Measurements from ENCODE around the gene EML6.

Gene EML6

GRCh38 chr2:54936766-54937165 lies 213.3 kb downstream of the EML6 start:
- in situ Hi-C loops (cut with MboI; ENCODE audit: low sequenced_read_pairs), result no loop called here

DNA sequence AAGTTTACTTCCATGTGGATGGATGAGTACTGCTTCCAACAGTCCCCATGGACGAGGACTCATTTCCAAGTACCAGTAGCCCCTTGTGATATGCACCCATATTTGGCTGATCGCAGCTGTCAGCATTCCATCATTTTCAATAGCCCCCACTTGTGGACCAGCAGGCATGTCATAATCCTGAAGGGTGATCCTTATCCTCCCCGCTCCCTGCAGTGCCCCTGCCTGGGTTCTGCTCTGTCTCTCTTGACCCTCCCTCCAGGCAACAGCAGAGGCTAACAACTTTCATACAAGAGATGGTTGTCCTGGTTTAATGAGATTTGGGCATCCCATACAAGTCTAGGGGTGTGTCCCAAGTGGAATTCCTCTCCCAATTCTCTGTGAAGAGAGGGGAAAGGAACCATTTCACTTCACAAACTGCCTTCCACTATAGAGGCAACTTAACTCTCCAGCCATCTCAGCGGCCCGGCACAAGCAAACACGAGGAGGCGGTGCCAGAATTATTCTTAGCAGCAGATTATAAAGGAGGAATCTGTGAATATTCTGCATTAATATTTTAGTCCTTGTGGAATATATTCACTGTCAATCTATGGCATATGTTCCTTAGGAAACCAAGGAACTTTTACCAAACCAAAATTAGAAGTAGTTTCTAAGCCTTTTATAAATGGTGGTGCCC lies 216.1 kb downstream of the EML6 start:
- in situ Hi-C loops (cut with MboI; ENCODE audit: low sequenced_read_pairs), result no loop called here

GRCh38 chr2:54940723-54941122 lies 217.3 kb downstream of the EML6 start:
- in situ Hi-C loops (cut with MboI; ENCODE audit: low sequenced_read_pairs), result no loop called here

GRCh38 chr2:54941248-54941984 lies 218.0 kb downstream of the EML6 start:
- in situ Hi-C loops (cut with MboI; ENCODE audit: low sequenced_read_pairs), result no loop called here

DNA sequence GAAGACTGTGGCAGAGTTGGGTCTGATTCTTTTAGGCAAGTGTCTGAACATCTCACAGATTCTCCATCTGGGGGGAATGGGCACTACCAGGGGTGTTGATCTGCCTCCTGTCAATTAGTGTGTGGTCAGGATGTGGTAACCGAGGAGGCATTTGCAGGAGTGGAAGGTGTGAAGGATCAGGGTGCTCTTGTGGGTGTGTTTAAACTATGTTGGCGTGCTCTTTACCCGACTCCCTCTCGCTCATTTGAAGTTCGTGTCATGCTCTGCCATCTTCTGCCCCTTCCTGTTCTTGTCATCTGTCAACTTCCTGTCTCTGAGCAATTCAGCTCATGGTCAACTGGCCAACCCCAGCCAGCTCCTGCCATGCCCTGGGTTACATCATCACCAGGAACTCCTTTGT lies 218.9 kb downstream of the EML6 start:
- in situ Hi-C loops (cut with MboI; ENCODE audit: low sequenced_read_pairs), result no loop called here

DNA sequence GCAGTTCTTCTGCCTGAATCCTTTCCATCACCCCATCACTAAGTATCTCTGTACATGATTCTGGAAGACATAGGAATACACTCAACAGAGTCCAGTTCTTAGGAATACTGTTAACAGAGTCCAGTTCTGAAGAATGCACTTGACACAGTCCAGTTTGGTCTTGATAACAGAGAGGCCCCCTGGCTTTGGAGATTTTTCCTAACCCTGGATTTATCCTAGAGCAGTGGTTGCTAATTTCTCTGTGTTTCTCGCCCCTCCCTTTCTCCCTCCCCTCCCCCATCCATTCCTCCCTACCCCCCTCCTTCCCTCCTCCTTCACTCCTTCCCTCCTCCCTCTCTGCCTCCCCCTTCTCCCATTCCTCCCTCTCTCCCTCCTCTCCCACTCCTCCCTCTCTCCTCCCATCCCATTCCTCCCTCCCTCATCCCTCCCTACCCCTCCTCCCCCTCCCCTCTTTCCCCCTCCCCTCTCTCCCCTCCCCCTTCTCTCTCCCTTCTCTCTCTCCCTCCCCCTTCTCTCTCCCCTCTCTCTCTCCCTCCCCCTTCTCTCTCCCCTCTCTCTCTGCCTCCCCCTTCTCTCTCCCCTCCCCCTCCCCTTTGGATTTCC lies 221.4 kb downstream of the EML6 start:
- in situ Hi-C loops (cut with MboI; ENCODE audit: low sequenced_read_pairs), result no loop called here

GRCh38 chr2:54945391-54946219 lies 222.1 kb downstream of the EML6 start:
- in situ Hi-C loops (cut with MboI; ENCODE audit: low sequenced_read_pairs), result no loop called here

DNA sequence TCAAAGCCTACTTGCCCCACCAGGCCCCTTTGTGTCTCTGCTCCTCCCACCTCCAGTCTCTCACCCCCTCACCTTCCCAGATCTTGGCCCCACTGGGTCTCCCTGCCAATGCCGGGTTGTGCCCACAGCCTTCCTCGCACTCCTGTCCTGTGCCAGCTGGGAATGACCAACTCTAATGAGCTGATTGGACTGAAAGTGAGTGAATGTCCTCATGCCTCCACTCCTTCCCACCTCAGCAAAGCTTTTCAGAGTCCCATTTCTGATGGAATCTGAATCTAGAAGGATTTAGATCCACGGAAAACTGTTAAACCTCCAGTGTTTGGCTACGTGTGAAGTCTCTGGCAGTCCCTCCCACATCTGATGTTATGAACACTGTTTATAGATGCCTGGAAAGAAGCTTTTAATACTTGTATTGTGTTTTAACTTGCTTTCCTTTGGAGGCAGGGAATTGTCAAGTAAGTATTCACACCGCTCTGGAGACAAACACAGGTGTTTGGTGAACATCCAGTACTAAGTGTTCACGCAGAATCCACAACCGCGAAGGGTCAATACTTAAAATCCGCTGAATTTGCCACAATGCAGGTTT lies 222.9 kb downstream of the EML6 start:
- in situ Hi-C loops (cut with MboI; ENCODE audit: low sequenced_read_pairs), result no loop called here

DNA sequence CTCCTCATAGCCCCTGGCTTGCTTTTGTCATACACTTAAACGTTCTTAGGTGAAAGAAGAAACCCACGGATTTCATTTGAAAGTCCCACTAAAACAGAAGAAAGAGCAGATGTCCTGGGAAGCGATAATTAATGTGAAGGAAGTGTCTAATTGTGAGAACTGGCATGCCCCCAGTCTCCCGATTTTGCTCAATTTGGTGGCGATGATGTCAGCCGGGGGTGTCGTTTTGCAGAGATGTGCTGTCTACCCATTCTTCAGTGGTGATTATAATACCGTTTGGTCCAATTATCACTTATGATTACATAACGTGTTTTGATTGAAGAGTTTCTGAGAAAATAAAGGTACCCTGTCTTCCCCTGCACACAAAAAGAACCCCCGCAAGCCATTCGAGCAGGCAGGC lies 223.7 kb downstream of the EML6 start:
- in situ Hi-C loops (cut with MboI; ENCODE audit: low sequenced_read_pairs), result no loop called here

DNA sequence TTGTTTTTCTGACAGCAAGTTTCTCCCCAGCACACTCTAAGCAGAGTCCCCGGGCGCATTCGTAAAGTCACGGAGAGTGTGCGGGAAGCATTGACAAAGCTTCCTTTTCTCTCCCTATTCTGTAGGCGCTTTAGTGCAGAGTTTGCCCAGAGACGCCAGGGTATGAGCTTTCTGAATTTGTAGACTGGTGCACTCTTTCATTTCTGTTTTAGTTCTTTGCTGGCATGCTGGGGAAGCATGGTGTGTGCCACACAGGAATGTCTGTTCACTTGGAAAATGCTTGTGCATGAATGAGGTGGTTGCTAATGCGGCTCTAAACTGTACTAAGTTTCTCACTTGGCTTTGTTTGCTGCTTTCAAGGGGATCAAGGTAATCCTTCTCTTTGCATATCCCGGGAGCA lies 224.2 kb downstream of the EML6 start:
- in situ Hi-C loops (cut with MboI; ENCODE audit: low sequenced_read_pairs), result no loop called here

- in situ Hi-C loops (cut with MboI; ENCODE audit: low sequenced_read_pairs), result no loop called here
Observed at GRCh38 chr2:54948120-54948519, 224.7 kb downstream of the EML6 start.

DNA sequence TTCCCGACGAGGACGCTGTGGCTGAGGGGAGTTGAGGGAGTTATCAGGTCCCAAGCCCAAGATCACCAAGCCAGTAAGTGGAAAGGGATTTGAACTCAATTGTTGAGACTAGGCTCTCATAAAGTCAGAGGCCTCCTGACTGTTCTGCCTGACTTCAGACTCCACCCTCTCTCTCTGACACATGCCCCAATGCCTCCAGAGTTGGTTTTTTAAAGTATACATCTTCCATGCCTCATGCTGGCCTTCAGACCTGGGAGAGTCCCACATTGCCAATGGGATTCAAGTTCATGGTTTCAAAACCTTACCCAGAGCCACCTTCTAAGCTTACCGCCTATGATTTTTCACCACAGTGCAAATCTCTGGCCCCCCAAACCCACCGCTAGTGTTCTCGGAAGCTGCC lies 226.0 kb downstream of the EML6 start:
- in situ Hi-C loops (cut with MboI; ENCODE audit: low sequenced_read_pairs), result no loop called here

DNA sequence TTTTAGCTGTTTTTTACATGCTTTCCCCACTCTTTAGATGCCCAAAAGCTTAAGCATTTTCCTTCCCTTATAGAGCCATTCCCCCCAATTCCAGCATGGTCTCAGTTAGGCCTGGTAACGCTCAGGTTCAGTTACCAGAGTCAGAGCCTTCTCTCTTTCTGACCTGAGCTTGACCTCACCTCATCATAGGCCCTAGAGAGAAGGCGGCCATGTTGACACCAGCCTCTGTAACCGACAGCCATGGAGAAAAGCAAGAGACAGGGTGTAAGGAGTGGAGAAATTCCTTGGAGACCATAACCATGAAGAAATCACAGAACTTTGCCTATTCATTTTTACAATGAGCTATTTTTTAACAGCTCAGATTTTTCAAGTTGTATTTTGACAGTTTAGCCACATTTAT lies 227.3 kb downstream of the EML6 start:
- in situ Hi-C loops (cut with MboI; ENCODE audit: low sequenced_read_pairs), result no loop called here

- in situ Hi-C loops (cut with MboI; ENCODE audit: low sequenced_read_pairs), result no loop called here
Observed at GRCh38 chr2:54952425-54952824, 229.0 kb downstream of the EML6 start.

GRCh38 chr2:54952978-54953456 lies 229.6 kb downstream of the EML6 start:
- in situ Hi-C loops (cut with MboI; ENCODE audit: low sequenced_read_pairs), result no loop called here

DNA sequence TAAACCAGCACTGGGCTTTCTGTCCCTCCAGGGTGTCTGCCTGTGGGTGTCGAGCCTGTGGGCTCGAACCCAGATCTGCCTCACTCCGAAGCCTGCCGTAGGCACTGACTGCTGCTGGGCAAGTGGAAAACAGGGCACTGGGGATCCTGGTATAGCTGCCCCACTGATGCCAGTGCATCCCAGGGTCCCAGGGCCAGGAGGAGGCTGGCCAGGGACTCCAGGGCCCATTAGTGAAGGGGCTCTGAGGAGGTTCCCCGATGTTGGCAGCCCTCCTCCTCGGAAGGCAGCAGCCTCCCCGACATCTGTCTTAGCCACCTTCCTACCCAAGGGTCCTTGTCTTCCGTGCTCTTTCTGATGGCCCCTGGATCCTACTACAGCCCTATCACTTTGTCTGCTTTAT lies 230.7 kb downstream of the EML6 start:
- in situ Hi-C loops (cut with MboI; ENCODE audit: low sequenced_read_pairs), result no loop called here

DNA sequence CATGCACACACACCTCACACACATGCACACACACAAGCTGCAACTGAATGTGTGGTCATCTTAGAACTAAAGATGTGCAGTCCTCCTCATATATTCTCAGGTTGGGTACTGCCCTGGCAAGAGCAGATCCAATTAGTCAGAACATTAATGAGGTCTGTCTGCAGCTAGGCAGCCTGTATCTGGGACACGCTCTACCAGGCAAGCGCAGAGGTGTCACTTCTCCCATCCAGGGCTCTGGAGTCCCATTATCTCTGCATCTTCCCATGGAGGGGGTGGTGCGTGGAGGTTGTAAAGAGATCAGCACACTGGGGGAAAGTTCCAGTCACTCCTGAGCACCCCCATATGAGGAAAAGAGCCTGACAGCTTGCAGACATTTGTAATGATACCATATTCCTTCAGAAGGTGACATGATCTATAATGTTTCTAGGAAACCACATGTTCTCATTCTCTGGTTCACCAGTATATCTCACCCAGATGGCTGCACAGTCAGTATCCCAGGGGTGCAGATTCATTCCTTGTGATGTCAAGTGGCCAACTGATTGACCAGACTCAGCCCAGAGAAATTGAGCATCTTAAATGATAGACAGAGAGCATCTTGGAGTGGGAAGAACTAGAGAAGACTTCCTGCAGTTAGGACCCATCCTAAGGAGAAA lies 231.4 kb downstream of the EML6 start:
- in situ Hi-C loops (cut with MboI; ENCODE audit: low sequenced_read_pairs), result no loop called here

DNA sequence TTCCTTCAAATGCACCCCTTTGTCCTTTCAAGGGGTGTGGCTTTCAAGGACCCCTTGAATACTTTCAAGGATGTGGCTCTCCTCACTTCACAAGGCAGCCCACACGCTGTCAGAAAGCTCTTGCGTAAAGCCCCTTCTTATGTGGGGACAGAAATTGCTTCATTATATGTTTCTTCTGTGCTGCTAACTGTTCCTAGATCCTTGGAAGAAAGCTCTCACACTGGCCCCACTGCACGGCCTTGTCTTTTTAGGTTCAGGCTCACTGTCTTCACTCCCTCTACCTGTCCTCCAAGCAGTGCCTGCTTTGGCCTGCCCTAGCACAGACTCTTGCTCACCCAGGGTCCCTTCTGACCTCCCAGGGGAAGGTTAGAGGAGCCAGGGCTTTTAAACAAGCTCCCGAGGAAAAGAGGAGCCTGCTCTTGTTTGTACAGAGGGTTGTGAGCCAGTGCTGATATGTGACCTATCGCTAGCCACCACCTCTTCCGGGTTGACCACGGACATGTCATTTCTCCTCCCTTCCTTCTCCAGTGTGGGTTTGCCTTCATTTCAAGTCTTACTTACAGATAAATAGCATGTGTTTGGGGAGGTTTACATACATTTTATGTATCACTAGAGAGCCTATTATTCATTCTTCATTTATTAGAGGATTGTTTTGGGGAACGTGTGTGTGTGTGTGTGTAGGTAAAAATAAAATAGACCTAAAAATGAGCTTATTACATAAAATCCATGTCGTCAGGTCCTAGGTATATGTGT lies 232.1 kb downstream of the EML6 start:
- in situ Hi-C loops (cut with MboI; ENCODE audit: low sequenced_read_pairs), result no loop called here

- in situ Hi-C loops (cut with MboI; ENCODE audit: low sequenced_read_pairs), result no loop called here
Observed at GRCh38 chr2:54956111-54956627, 232.7 kb downstream of the EML6 start.
